ENCODE measurements around the gene ARHGAP24.

The ARHGAP24 gene

DNA sequence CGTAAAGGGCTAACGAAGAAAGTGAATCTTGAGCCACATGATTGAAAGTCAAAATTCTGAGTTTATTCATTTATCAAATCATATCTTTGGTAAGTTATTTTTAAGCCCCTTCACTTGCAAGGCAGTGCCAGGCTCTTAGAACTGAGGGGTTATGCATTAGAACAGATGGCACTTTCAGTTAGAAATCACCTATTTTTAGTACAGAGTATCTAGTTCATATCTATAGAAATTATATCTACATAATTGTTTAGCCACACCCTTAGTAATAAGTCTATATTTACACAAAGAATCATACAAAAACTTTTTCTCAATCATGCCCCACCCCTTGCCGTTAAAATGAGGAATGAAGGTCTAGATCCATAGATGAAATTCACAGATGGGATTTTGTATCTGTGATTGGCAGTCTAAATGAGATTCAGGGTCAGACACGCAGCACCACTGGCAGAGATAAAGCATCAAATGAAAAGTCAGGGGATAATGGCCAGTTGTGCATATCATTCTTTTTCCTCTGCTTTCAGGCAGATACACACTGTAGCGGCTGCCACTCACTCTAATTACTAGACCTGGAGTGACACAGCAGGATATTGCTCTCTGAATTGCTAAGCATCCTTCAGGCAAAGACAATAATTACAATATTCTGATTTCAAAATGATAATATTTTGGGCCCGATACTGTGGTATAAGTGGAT lies 444.4 kb downstream of the ARHGAP24 start:
- no peak for DNase-seq (ENCODE audit: low read depth)

DNA sequence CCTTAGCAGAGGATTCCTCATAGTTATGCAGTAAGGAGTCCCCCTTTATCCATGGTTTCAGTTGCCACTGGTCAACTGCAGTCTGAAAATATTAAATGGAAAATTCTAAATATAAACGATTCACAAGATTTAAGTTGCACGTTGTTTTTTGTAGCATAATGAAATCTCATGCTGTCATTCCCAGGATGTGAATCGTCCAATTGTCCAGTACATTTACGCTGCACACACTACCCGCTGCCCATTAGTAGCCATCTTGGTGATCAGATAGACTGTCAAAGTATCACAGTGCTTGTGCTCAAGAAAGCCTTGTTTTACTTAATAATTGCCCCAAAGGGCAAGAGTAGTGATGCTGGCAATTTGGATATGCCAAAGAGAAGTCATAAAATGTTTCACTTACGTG lies 450.1 kb downstream of the ARHGAP24 start:
- no peak for DNase-seq (ENCODE audit: low read depth)

DNA sequence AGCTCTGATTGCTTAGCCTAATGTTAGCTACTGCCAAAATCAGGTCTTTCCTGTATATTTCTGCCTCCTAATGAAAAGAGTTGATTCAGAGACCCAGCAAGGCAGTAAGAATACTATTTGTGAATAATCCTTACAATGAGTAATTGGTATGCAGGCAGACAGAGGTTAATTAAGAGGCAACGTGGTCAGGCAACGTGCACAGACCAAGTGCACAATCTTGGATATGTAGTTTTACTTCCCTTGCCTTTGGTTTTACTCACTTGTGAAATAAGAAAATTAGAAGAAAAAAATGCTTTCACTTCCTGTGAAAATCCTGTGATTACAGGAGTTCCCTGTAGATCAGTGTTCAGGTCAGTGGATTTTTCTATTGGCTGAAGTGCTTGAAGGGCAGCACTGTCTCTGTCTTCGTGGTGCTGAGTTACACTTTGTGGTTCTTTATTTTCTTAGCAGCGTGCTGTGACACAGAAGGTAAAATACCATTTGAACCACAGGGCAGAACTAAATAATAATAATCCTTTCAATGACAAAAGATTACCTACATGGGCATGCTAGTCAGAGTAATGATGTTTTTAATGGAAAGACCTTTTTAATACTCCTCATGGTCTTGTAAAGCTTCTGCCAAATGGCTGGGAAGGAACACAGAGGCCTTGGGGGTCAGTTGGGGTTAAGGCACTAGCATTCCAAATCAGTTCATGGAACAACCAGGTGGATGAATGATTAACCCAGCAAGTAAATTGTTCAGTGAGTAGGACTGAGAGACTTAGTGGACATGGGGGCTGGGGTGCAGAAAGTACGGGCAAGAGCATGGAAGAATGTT lies 454.0 kb downstream of the ARHGAP24 start:
- no peak for DNase-seq (ENCODE audit: low read depth)

DNA sequence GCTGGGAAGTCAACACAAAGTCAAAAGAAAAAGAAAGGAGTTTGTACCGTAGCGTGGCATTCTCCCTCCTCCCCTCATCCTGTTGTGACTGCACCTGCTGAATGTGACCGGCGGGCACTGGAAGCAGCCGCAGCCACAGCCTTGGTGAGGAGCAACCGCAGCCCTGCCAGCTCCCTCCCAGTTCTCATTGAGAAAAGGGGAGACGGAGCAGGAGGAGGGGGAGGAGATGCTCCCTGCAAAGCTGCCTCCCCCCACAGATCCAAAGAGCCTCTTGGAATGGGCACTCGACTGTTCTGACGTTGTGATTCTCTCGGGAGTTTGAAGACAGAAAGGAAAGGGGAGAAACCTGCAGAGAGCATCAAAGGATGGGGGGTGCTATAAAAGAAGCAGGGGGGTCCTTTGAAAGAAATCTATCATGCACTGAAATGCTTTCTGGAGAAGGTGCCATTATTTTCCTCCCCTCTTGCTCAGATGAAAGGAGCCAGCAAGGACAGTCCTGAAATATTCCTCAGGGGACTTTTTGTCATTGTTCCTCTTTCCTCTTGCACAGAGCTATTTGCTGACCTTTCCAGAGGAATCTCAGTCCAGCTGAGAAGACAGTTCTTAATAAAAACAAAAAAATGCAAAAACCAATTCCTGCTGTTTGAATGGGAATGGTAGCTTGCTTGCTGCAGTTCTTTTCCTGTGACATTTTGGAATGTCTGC lies 455.2 kb downstream of the ARHGAP24 start:
- DNase-seq (ENCODE audit: low read depth): no peak

DNA sequence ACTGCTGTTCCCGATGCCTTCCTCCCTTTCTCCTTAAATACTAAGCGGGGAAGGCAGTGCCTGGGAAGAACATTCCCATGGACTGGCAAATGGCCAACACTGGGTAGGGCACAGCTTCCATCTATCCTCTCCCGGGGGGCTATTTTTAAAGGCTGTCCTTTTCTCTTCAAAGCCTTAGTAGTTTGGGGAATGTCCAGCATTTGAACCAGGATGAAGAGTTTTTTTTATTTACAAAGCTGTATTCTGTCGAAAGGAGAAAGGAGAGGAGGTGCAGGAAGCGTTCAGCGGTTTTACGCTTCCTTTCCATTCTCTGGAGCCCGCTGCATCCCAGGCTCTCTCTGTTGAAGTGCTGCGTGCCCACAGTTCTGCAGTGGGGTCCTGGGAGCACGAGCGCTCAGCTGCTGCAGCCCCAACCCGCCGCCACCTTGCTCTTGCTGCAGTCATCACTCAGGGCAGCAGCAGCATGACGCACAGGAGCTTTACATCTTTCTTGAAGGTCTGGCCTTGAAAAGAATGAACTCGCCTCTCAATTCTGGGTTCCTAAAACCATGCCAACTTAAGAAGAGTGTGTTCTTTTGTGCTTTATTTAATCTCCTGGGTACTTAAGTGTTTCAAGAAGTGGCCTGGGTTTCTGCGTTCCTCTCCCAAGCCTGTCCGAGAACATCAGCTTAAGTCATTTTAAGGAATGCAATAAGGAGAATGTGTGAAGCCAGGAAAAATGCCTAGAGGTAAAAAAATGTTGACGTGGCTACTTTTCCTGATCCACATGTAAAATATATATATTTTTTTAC lies 457.7 kb downstream of the ARHGAP24 start:
- no peak for DNase-seq (ENCODE audit: low read depth)

DNA sequence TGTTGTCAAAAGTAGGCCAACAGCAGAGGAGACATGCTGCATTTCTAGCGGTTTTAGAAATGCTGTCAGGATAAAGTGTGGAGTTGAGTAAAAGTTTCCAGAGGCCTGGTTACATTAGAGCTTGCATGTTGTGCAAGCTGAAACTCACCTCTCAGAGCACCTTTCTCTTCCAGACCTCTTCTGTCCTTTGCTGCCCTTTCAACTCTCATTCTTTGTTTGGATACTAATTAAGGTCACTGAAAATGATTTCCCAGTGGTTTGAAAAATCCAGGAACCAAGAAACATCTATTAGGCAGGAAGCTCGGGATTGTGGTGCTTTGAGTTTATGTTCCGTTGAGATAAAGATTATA lies 458.3 kb downstream of the ARHGAP24 start:
- no peak for DNase-seq (ENCODE audit: low read depth)

DNA sequence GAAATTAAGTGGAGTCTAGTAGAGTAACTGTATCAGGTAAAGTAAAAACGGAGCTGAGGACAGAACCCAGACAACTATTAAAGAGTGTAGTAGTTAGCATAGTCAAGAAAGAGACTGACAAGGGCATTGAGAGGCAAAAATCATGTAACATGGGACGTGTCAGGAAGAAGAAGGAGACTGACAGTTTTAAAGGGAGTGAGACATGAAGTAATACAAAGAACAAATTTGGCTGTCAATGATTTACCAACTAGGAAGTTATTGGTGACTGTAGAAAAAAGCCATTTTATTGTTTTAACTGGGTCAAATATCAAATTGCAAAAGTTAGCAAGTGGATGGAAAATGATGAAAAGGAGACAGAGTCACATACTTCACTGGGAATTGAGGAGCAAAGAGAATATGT lies 462.6 kb downstream of the ARHGAP24 start:
- DNase-seq (ENCODE audit: low read depth): no peak

DNA sequence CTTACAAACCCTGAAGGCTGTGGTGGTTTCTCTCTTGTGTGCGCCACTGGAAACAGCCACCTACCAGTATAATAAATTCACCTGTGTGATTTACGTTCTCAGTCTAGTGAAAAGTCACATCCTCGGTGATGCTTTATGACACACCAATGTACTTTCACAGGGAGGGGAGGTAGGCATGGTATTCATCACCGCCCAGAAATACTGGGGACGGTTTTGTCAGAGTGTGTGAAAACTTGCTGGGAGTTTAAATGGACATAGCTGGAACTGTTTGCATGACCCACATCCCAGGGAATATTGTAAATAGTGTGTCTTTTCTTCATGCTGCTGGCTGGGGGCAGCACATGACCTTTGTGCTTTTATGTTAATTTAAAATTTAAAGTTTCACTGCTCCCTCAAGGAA lies 463.1 kb downstream of the ARHGAP24 start:
- no peak for DNase-seq (ENCODE audit: low read depth)

DNA sequence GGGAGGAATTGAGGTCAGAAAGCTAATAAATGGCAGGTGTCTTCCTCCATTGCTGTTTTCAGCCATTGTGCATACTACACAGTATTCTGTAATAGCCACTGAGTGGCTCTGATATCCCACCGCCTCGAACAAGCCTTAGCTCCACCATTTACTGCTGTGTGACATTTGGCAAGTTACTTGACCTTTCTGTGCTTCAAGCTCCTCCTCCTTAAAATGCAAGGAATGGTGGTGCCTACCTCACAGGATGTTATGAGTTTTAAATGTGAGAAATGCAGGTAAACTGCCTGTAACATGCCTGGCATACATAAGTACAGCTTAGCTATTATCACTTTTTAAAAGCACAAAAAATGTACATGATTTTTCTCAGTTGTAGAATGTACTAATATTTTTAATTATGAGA lies 464.0 kb downstream of the ARHGAP24 start:
- no peak for DNase-seq (ENCODE audit: low read depth)

DNA sequence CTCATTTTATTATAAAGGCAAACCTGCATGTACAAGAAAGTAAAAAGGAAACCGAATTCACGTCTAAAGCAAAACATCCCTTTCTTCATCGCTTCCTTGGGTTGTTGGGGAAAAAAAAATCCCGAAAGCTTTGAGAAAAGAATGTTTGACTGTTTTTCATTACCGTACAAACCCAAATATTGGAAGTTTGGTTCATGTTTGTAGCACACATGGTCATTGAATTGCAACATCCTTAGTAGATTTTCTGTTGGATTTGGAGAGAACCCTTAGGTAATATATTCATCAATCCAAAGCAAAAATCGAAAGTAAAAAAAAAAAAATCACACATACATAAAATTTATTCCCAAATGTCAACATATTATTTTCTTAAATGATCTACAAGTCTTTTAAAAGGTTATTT lies 464.6 kb downstream of the ARHGAP24 start:
- DNase-seq (ENCODE audit: low read depth): no peak

DNA sequence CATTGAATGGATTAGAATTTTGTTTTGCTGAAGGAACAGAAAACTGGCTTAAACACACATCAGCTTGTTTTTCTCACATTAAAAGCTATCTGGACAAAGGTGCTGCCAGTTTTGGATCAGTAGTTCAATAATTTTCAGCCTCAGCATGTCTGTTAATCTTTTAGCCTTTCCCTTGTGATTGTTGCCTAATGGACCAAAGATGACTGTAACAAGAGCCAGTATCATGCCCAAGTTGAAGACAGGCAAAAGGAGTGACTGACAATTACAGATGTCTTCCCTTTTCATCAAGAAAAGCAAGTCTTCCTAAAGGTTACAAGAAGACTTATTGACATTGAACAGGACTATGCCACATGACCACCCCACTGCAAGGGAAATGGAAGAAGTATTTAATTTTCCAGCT lies 465.2 kb downstream of the ARHGAP24 start:
- no peak for DNase-seq (ENCODE audit: low read depth)

DNA sequence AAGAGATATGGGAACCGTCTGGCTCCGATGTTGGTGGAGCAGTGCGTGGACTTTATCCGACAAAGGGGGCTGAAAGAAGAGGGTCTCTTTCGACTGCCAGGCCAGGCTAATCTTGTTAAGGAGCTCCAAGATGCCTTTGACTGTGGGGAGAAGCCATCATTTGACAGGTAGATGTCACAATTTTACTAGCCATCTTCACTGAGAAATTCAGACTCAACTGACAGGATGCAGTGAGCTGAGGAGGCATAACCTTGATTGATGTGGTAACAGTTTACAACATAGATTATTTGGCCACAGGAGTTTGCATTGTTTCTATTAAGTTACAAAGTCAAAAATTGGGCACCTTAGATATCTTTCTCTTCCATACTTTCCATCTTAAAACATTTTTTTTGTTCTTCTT lies 467.2 kb downstream of the ARHGAP24 start:
- no peak for DNase-seq (ENCODE audit: low read depth)

DNA sequence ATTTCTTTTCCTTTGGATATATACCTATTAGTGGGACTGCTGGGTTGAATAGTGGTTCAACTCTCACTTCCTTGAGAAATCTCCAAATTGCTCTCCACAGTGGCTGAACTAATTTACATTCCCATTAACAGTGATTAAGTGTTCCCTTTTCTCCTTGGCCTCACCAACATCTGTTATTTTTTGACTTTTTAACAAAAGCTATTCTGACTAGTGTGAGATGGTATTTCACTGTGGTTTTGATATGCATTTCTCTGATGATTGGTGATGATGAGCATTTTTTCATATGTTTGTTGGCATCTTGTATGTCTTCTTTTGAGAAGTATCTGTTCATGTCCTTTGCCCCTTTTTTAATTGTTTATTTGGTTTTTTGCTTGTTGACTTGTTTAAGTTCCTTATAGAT lies 471.9 kb downstream of the ARHGAP24 start:
- no peak for DNase-seq (ENCODE audit: low read depth)

DNA sequence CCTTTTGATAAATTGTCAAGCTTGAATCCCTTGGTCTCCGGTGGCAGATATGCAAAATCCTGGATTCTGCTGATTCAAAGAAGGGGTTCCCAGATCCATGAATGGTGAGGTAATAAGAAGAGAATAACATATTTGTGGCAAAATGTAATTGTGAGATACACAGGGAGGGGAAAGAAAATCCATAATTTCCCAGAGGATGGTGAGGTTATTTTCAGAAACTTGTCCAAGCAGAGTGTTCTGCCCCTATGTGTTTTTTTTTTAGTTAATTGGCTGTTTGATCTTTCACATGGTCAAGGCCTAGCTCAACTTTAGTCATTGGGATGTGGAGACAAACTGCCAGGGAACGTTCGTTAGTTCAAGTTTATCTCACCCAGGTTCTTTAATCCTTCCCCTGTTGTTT lies 476.1 kb downstream of the ARHGAP24 start:
- no peak for DNase-seq (ENCODE audit: low read depth)

DNA sequence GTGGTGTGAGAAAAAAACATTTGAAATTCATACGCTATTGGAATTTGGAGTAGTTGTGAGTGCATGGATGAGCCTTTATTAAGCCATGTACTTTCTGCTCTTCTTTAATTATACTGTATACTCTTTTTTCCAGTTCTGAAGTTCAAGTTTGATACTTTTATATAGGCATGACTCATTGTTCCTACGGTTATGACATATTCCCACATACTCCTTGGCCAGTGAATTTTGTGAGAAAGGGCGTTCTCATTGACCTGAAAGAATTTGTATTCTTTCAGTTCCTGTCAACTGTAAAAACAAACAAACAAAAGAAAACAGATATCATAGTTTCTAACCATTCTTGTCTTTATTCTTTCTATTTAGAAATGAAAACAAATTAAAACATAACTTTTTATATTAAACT lies 477.6 kb downstream of the ARHGAP24 start:
- DNase-seq (ENCODE audit: low read depth): no peak

DNA sequence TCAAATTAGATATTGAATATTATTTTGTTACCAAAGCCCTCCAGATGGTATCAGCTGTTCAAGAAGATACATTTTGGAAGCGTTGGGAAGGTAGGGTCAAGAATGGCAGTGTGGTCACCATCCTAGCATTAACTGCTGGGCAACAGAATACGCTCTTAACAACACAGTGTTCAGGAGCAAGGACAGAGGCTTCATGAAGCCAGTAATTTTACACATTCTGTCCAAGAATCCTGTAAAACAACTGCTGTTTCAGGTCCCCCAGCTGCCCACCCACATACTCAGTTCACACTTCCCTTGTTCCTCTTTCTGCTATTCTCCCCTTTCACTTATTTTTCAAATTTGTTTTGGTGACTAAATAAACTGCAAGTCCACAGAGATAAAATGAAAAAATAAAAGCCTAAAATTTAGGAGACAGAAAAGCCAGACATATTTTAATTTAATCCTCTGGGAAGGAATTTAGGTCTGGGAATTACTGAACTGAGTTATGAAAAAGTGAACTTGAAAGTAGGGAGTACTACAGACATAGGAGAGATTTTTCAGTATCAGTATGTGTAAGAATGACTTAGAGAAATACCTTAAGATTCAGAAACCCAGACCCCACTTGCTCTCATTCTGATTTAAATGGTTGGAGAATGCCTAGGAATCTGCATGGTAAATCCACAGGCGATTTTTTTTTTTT lies 478.2 kb downstream of the ARHGAP24 start:
- DNase-seq (ENCODE audit: low read depth): no peak

DNA sequence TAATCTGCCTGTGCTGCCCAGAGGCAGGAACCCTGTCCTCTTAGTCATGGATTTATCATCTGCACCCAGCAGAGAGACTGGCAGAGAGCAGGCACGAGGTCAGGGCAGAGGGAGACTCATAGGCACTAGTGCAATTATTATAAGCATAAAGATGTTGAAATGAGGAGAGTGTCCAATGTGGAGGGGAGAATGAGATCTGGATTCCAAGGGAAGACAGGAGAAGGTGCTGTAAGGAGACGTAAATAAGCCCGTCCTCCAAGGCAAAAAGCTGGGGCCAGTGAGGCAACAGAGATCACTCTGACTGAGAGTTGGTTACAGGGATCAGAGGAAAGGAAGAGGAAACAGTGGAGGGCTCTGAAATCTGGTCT lies 478.7 kb downstream of the ARHGAP24 start:
- no peak for DNase-seq (ENCODE audit: low read depth)

DNA sequence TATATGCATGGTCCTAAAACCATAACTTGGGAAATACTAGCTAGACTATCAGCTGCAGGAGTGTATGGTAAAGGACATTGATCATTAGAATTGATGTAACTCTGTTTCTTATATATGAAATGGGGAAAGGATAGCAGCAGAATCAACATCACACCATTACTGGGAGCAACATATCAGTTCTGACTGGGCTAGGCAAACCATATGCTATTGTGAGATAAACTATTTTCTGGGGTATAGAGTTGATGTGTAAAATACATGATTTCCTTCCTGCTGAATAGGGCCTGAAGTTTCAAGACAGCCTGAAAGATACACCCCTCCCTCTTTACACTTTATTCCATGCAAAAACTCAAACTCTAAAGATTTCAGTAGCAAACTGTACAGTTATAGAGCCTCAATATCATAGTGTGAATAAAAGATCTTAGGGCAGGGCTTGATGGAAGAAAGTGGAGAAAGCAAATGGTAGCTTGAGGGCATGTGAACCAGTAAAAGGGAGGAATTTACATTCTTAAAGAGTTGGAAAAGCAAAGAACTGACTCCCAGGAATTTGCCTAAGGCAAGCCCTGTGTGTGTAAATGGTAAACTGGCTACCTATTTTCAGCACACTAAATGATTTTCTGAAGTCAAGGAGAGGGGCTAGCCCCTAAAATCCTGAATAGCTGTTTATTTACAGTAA lies 480.8 kb downstream of the ARHGAP24 start:
- no peak for DNase-seq (ENCODE audit: low read depth)

DNA sequence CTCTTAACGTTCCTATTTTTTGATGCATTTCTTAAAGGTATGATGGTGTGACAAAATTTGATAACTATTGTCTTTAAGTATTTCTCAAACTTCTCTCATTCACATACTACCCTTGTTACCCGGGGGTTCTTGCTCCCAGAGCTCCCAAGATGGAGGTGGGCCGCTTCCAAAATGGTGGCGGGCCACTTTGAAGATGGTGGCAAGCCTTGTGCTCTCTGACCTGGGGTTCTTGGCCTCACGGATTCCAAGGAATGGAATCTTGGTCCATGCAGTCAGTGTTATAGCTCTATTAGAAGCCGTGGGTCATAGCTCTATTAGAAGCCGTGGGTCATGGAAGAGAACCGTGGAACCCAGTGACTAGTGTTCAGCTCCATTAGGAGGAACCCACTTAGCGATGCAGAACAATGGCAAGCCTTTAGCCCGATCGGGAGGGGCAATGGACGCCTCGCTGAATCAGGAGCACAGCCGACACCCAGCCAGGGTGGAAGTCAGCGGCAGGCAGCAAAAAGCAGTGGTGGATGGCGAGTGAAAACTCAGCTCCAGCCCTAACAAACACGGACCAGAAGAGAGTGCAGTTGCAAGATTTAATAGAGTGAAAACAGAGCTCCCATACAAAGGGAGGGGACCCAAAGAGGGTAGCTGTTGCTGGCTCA lies 481.5 kb downstream of the ARHGAP24 start:
- no peak for DNase-seq (ENCODE audit: low read depth)

DNA sequence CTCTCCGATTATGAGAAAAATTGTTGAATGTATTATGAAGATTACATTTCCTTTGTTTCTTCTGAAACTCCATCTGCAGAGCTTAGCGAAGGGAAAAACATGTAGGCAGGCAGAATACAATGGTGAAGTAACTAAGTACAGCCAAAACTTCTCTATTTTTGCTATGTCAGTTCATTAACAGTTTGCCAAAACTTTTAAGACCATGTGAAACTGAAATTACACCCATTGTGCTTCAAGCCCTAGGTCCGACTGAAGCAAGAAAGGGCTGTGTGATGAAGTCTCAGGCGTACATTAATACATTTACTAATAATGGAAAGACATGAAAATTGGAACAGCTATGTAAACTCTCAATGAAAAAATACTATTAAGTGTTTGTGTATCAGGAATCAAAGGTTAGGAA lies 486.9 kb downstream of the ARHGAP24 start:
- no peak for DNase-seq (ENCODE audit: low read depth)

DNA sequence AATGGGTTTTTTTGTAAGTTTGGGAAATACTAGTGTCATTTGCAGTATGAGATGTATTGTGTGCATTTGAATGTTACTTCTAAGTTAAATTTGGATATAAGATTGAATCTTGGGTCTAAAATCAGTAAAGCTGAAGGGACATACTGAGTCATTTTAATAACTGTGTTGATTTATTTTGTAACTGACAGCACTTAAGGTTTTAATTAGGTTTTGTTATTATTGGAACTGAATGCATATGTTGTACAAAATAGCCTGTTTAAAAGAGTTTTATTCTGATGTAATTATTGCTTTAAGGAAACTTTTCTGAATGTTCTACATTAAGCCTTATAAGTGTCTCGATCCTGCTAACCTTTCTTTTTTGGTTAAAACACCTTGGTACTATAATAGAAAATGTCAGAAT lies 488.3 kb downstream of the ARHGAP24 start:
- DNase-seq (ENCODE audit: low read depth): no peak

All from stimulated activated CD8-positive, alpha-beta memory T cell treated with anti-CD3 and anti-CD28 coated beads, Interleukin-7, amount 100 ng/mL, for 24 hours (primary cell).